Erythroblast (primary cell): Measurements from ENCODE around the gene PBRM1.

ENCODE experiments used
- GATA1 ChIP-seq: IDR thresholded peaks from 2 replicates; pipeline ENCODE4 v1.6.1; 2011; ENCODE audit warnings: low read depth, mild to moderate bottlenecking, control low read depth, low read length, moderate library complexity
- POLR2A ChIP-seq: IDR thresholded peaks from 2 replicates; pipeline ENCODE4 v1.6.1; 2011; ENCODE audit warnings: mild to moderate bottlenecking, low read length

GRCh38 chr3:52697632-52697965 lies 11.9 kb upstream of the PBRM1 start:
- TF ChIP-seq POLR2A, result no peak
- no peak for TF ChIP-seq GATA1
